AG04449 (cell line): ENCODE results near the gene MYOF.

Experiments used
- CTCF ChIA-PET: fragments of 350-600 bp; formaldehyde crosslinking; extraction: SDS; loops from one replicate; lab custom pipeline; 2021; ENCODE audit warnings: antibody characterized with exemption; lab: Yijun Ruan, JAX
- POLR2A ChIA-PET: fragments of 400-600, 350-600 bp; formaldehyde crosslinking; extraction: SDS; loops from one replicate; lab custom pipeline; 2020; ENCODE audit warnings: antibody characterized with exemption, inconsistent platforms; lab: Yijun Ruan, JAX
- DNase-seq: peaks from one replicate; pipeline ENCODE4 v3.0.0-alpha.2; 2010; ENCODE audit warnings: low read depth, low spot score
- H3K4me3 ChIP-seq: 2 replicates; pipeline ENCODE4 v1.5.1; 2011; ENCODE audit warnings: low read depth, mild to moderate bottlenecking, control low read depth, low read length
- TF ChIP-seq, protein P1 (sequence below): IDR thresholded peaks from one replicate; pipeline ENCODE4 v1.5.1; 2011; ENCODE audit warnings: mild to moderate bottlenecking, moderate library complexity, low read length, control low read depth, inconsistent platforms; ENCODE audit not compliant: insufficient read depth; ENCODE audit errors: missing control alignments

Gene MYOF

DNA sequence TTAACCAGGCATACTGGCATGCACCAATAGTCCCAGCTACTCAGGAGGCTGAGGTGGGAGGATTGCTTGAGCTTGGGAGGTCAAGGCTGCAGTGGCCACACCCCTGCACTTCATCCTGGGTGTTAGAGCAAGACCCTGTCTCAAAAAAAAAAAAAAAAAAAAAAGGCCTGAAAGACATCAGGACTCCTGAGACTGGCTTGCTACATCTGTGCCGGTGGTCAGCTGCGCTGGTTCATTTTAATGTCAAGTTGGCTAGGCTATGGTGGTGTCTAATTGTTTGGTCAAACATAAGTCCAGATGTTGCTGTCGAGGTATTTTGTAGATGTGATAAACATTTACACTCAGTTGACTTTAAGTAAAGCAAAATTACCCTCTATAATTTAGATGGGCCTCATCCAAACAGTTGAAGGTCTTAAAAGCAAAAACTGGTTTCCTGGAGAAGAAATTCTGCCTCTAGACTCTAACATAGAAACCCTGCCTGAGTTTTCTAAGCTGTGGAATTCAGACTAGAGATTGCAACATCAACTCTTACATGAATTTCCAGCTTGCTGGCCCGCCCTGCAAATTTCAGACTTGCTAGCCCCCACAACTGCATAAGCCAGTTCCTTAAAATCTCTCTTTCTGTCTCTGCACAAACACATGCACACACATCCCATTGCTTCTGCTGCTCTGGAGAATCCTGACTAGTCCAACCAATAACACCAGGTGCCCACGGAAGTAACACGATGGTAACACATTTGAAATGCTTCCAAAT, 18.2 kb downstream of the MYOF start:
- DNase-seq: no peak
- H3K4me3 ChIP-seq: no peak overlapping the region
- CTCF ChIA-PET: interaction anchor here (0.7 to 1.7 kb wide), 6 partner anchors 10 to 93 kb away, joined by 3 to 6 read pairs (median 3); partner anchors contain the start of gene MYOF
- TF ChIP-seq, protein P1, sequence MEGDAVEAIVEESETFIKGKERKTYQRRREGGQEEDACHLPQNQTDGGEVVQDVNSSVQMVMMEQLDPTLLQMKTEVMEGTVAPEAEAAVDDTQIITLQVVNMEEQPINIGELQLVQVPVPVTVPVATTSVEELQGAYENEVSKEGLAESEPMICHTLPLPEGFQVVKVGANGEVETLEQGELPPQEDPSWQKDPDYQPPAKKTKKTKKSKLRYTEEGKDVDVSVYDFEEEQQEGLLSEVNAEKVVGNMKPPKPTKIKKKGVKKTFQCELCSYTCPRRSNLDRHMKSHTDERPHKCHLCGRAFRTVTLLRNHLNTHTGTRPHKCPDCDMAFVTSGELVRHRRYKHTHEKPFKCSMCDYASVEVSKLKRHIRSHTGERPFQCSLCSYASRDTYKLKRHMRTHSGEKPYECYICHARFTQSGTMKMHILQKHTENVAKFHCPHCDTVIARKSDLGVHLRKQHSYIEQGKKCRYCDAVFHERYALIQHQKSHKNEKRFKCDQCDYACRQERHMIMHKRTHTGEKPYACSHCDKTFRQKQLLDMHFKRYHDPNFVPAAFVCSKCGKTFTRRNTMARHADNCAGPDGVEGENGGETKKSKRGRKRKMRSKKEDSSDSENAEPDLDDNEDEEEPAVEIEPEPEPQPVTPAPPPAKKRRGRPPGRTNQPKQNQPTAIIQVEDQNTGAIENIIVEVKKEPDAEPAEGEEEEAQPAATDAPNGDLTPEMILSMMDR: no peak
- POLR2A ChIA-PET: interaction anchor here (0.6 to 2.0 kb wide), 5 partner anchors 10 to 84 kb away, joined by 3 to 6 read pairs (median 4); no protein-coding TSS in a partner anchor

DNA sequence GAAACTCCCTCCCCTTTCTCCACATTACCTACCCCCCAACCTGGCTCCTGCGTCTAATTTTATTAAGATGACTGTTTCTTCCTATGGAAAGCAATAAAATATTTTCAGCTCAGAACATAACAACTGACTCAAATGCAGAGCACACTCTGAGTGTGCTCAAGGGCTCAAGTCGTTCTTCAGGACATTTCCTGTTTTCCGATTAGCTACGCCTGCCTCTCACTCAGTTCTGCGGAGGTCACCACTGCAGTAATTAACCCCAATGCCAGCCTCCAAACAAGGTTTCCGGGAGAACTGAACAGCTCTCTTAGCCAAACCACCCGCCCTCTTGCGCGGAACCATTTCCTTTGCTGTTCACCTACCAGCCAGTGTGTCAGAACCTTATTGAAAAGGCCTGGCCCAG, 19.3 kb downstream of the MYOF start:
- no peak overlapping the region for H3K4me3 ChIP-seq
- ChIA-PET POLR2A (interaction anchor here (0.7 to 3.0 kb wide), 6 partner anchors 8 to 726 kb away, joined by 4 to 21 read pairs (median 10); no protein-coding TSS in a partner anchor), CTCF (interaction anchor here (0.7 to 6.2 kb wide), 7 partner anchors 11 to 110 kb away, joined by 3 to 42 read pairs (median 4); partner anchors contain the start of gene MYOF)
- TF ChIP-seq, protein P1: no peak
- no peak for DNase-seq

DNA sequence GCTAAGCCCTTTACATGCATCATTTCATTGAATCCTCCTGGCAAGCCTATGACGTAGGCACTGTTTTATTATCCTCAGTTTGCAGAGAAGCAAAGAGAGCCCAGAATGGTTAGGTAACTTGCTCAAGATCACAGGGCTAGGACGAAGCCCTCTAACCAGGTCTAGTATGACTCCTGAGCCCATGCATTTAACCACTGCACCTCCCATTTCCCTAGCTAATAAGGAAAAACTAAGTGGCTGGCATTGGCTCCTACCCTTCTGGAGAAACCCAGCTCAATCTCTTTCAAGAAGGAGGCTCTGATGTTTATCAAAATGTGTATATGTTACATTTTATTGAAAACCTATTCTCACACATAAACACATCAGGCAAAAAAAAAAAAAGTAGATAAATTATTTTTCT, 19.8 kb downstream of the MYOF start:
- no peak overlapping the region for H3K4me3 ChIP-seq
- DNase-seq: no peak
- CTCF ChIA-PET: interaction anchor here (0.7 to 6.2 kb wide), 6 partner anchors 12 to 109 kb away, joined by 3 to 42 read pairs (median 4); partner anchors contain the start of gene MYOF
- POLR2A ChIA-PET: interaction anchor here (1.2 to 3.0 kb wide), 6 partner anchors 9 to 82 kb away, joined by 4 to 21 read pairs (median 10); no protein-coding TSS in a partner anchor
- TF ChIP-seq, protein P1: no peak

DNA sequence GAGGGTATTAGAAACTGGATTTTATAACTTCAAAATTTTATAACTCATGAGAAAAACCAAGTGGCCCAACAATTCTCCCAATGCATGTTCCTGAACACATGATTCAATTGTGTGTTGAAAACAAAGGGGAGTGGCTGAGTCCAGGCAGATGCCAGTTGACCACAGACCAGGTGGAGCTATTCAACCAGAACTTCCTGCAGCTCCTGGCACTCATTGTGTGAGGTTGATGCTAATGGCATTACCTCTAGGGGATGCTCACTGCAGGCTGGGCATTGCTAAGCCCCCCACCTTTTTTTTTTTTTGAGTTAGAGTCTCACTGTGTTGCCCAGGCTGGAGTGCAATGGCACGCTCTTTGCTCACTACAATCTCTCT, 20.3 kb downstream of the MYOF start:
- H3K4me3 ChIP-seq: no peak overlapping the region
- TF ChIP-seq, protein P1: no peak
- DNase-seq: no peak
- POLR2A ChIA-PET: interaction anchor here (0.7 to 3.0 kb wide), 6 partner anchors 9 to 24 kb away, joined by 4 to 21 read pairs (median 10); partner anchors contain the start of gene MYOF
- CTCF ChIA-PET: interaction anchor here (1.1 to 6.2 kb wide), 5 partner anchors 16 to 85 kb away, joined by 3 to 42 read pairs (median 5); partner anchors contain the start of gene MYOF

DNA sequence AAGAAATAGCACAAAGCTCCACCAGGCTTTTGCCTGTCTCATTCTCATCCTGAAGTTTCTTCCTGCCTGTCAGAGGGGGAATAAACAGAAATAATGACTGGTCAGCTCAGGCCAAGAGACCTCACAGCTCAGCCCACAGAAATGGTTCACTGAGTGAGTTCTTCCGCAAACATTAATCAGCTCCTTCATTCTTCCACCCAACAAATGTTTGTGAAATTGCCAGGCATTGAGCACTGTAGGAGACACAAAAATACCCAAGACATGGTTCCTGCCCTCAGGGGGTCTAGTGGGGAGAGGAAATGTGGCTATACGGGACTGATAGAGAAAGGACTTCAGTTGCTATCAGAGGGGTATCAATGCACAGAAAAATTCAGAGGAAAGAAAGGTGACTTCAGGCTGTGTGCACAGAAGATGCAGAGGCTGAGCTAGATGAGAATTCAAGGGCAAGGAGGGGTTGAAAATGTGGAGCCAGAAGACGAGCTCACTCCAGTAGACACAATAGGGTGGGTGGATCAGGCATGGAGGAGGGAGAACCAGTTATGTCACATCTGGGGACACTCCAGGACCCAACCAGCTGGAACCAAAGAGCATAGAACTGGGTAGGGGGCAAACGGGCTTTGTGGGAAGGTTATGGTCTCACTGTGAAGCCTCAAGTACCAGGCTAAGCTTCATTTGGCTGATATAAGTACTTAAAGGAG, 20.9 kb downstream of the MYOF start:
- TF ChIP-seq, protein P1: no peak
- no peak for DNase-seq
- POLR2A ChIA-PET: interaction anchor here (0.7 to 3.0 kb wide), 7 partner anchors 10 to 24 kb away, joined by 4 to 21 read pairs (median 7); partner anchors contain the start of gene MYOF
- CTCF ChIA-PET: interaction anchor here (0.7 to 6.2 kb wide), 5 partner anchors 15 to 381 kb away, joined by 3 to 42 read pairs (median 5); no protein-coding TSS in a partner anchor
- no peak overlapping the region for H3K4me3 ChIP-seq
